NCI-H128 (cell line): ENCODE measurements around the gene TEC.
"Not testable (repeated sequence)": the region's sequence is repeated elsewhere in the genome, so short reads cannot be mapped to it uniquely, and the experiment has no call there.

ENCODE experiments used
- DNase-seq: peaks from one replicate; lab custom pipeline; 2025; ENCODE audit not compliant: unreplicated experiment; lab: John Stamatoyannopoulos, UW

The TEC gene

DNA sequence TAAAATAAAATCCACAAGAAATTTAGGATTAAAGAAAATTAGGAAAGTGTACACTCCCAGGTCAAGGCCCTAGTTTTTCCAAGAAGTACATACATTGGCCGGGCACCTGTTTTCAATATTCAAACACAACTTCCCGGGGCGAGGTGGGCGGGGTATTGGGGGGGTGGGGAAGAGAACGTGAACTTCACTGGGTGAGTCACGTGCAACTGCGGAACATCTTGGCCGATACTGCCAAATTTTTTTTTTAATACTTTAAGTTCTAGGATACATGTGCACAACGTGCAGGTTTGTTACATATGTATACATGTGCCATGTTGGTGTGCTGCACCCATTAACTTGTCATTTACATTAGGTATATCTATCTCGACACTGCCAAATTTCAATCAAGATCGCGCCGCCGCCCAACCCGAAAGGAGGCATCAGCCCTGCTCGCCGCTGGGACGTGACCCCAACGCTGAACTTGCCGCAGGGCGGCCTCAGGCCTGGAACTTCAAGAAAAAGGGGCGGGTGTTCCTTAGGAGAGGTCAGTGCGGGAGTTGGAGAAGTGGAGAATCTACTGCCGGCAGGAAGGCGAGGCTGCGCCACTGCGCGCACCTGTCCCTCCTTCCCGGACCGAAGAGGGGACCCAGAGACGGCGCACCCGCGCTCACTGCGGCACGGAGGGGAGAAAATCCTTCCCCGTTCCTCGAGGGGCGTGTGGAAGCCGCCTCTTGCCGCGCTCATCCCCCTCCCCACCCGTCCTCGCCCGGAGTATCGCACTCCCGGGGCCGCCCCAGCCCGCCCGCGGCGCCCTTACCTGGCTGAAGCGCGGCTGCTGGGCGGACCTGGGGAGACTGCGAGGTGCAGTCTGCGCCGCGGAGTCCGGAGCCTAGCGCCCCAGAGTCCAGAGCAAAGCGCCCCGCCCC, at the start of gene TEC:
Gene TEC (minus strand): TSS at position 883 of the 905 bp plus-strand sequence. CDS start 41,224 bp downstream, outside the sequence.
- no peak for DNase-seq

DNA sequence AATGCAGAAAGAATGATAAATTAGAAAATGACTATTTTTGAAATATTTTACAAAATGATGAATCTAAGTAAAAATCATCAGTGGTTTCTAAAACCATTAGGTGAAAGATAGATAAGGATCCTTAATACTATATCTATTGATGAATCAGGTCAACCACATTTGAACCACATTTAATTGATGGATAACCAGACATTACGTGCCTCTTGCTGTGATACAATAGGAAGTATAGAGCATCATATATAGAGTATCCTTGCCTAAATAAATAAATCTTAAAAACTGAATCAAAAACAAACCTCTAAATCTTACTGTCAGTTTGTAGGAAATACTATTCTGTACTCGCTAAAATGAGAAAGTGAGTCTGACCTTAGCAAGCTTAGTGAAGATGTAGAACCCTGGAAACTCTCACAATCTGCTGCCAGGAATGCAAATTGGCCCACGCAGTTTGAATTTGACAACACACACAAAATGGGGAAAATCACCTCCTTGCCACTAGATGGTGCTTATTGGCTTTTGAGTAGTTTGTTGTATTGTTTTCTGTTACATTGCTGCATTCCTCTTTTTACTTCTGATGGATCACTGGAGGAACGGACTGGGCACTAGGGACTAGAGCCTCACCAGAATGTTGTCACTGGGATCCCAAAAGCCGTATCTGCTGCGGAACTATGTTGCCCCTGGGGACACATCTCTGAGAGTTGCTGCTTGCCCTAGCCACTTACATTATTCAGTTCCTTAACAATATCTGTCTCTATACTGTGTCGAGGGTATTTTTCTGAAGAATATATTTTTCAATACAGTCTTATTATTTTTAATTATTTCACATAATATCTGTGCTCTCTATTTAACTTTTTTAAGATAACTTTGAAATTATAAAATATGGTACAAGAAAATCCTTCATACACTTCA, 46.3 kb upstream of the TEC start:
- DNase-seq, result no peak

DNA sequence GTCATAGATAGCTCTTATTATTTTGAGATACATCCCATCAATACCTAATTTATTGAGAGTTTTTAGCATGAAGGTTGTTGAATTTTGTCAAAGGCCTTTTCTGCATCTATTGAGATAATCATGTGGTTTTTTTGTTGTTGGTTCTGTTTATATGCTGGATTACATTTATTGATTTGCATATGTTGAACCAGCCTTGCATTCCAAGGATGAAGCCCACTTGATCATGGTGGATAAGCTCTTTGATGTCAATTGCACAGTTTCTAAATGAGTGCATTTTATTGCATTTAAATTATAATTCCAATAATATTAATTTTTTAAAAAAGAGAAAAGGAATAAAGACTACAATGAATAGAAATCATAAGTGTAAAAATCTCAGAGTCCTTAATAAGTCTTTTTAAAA, 45.1 kb upstream of the TEC start:
- DNase-seq, result not testable (repeated sequence)

DNA sequence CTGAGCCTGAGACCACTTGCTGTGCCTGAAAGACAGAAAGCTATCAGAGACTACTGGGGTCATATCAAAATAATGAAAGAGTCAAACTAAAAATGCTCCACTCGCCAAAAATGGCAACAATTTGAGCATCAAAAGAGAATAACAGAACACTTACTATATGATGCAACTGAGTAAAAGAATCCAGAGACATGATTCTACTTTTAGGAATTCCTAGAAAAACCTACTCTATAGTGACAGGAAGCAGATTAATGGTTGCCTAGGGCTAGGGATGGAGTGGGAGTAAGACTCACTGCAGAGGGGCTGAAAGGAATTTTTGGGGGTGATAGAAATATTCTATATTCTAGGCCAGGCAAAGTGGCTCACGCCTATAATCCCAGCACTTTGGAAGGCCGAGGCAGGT, 42.3 kb upstream of the TEC start:
- no peak for DNase-seq

DNA sequence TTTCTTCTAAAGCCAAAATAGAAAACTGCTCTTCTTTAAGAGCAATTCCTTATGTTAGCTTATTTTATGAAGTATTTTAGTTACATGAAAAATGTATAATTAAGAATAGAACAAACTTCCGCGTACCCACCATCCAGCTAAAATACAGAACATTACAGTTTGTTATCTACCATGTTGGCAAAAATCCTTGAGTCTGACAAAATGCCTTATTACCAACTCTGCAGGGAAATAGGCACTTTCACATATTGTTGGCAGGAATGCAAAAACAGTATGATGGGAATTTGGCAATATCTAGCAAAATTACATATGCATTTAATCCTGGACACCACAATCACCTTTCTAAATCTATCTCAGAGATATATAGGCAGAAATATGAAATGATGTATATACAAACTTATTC, 39.3 kb upstream of the TEC start:
- no peak for DNase-seq

DNA sequence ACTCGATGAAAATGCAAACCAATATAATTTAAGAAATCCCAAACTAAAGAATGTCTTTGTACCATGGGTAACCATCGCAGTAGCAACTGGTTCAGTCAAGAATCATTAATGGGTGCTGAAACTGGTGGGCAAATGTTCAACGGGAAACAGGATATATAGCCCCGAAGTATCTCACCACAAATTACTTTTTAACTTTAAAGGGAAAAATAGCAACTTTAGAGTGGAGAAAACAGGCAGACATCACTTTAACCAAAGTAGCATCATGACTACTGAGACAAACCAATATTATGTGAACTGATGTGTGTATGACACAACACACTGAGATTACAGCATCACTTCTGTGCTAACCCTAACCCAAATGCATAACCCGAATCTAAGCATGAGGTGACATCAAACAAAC, 37.9 kb upstream of the TEC start:
- DNase-seq, result no peak

DNA sequence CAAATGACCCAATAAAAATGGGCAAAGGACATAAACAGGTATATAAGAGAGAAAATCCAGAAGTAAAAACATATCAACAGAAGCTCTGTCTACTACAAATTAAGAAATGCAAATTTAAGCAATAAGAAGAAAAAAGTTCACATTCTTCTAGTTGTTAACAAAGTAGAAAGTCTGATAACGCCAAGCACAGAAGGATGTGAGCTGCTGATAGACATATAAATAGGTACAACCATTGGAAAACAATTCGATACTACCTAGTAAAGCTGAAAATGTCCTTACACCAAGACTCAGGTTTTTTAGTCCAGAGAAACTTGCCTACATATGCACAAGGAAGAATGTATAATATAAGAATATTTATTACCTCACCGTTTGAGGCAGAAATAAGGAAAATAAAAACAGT, 35.9 kb upstream of the TEC start:
- no peak for DNase-seq

DNA sequence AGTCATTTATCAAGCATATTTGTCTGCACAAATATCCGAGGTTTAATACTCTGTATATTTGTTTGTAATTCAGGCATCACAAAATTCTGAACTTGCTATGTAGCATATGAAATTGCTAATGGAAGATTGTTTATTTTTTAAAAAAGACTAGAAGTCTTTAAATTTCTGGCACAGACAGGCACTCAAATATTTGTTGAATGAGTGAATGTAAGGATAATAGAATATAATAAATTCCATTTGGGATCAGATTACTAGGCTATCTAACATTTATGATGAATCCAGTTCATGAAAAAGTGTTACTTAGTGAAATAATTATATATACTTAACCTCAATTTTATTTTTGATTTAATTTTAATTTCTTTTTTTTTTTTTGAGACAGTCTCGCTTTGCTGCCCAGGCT, 30.4 kb upstream of the TEC start:
- no peak for DNase-seq

DNA sequence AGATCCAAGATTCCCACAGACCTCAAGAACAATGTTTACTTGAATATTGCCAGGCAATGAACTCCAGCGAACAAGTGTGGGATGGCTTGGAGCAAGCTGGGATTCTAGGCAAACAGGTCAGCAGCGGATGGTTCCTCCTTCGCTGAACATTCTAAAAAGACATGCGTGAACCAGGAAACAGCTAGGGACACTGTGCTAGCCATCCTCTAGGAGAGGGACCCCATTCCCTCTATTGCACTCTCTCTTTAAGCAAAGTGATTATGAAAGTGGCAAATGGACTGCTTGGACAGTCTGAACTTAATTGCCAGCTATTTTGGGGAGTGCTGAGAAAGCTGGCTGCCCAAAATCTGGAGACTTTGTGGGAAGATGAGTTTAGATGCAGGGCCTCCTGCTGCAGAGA, 29.9 kb upstream of the TEC start:
- DNase-seq, result no peak

DNA sequence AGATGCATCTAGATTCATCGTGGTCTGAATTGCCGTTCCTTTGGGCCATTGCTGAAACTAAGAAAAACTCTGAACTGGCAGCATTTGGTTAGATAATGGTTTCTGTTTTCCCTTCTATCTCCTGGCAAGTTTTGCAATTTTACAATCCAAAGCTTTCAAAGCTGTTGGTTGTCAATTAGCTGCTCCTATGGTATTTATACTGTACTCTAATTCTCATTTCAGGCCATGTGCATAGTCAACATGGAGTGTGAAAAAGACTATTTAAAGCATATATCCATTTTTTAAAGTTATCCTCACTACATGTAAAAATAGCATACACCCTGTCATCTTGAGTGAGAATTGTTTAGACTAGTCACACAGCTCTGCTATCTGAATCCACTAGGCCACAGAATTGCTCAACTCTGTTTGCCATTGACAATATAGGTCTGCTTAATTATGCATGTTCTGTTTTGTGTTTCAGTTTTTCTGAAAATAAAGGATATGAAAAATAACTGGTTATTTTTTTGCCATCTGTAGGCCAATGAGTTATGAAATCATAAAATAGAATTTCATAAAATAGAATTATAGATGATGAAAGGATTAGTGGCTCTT, 27.7 kb upstream of the TEC start:
- DNase-seq, result no peak

DNA sequence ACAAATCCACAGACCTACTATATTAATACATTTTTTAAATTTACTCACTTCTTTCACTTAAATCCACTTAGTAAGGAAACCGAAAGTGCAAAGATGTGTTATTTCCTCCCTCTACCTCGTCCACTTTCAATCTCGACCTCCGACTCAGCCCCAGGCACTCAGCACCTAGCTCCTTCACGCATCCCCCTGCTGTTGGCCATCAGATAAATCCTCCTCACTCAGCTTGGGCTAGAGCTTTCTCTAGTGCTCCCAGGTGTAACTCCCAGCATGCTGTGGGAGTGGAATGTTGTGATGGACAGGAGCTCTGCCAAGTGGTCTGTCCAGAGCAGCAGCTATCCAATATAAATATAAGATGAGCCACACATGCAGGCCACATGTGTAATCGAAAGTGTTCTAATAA, 26.7 kb upstream of the TEC start:
- no peak for DNase-seq

DNA sequence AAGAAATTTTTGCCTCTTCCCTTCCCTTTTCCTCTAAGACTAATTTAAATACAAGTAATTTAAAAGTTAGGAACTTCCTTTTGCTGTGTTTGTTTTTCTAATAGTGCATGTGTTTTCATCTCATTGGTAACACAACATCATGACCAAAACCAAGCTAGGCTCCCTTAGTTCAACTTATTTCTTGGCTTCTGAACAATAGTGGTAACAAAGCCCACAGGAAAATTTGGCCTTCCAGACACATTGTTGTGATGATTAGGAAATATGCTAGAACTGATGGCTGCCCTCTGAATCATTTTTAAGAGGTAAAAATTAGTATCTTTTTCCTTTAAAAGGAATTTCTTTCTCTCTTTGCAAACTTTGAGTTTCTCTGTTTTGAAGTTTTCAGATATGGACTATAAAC, 25.5 kb upstream of the TEC start:
- DNase-seq, result no peak

DNA sequence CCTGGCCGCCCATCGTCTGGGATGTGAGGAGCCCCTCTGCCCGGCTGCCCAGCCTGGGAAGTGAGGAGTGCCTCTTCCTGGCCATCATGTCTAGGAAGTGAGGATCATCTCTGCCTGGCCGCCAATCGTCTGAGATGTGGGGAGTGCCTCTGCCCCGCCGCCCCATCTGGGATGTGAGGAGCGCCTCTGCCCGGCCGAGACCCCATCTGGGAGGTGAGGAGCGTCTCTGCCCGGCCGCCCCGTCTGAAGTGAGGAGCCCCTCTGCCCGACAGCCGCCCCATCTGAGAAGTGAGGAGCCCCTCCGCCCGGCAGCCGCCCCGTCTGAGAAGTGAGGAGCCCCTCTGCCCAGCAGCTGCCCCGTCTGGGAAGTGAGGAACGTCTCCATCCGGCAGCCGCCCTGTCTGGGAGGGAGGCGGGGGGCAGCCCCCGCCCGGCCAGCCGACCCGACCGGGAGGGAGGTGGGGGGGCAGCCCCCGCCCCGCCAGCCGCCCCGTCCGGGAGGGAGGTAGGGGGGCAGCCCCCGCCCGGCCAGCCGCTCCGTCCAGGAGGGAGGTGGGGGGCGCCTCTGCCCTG, 22.7 kb upstream of the TEC start:
- DNase-seq, result not testable (repeated sequence)

DNA sequence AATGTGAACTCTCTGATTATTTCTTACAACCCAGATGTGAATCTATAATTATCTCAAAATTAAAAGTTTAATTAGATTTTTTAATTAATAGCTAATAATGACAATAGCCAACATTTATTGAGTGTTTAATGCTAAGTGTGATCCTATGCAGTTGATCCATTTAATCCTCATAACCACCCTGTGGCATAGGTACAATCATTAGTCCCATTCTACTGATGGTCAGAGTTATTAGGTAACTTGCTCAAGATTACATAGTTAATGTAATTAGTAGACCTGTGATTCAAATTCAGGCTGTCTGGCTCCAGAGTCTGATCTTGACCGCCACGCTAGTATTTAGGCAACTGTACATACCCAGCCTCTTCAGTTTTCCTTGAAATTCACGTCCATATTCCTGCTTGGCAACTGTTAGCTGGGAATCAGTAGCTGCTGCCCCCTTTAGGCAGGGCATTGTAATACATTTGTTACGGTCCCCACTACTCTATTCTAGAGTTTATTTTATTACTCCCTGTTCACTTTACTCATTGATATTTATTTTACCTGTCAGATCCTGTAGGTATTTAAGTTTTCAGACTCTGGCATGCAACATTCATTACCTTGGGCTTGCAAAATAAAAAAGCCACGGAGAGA, 20.6 kb upstream of the TEC start:
- no peak for DNase-seq

DNA sequence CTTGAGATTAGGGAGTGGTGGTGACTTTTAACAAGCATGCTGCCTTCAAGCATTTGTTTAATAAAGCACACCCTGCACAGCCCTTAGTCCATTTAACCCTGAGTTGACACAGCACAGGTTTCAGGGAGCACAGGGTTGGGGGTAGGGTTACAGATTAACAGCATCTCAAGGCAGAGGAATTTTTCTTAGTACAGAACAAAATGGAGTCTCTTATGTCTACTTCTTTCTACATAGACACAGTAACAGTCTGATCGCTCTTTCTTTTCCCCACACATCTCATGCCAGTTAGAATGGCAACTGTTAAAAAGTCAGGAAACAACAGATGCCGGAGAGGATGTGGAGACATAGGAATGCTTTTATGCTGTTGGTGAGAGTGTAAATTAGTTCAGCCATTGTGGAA, 16.4 kb upstream of the TEC start:
- not testable (repeated sequence) for DNase-seq

DNA sequence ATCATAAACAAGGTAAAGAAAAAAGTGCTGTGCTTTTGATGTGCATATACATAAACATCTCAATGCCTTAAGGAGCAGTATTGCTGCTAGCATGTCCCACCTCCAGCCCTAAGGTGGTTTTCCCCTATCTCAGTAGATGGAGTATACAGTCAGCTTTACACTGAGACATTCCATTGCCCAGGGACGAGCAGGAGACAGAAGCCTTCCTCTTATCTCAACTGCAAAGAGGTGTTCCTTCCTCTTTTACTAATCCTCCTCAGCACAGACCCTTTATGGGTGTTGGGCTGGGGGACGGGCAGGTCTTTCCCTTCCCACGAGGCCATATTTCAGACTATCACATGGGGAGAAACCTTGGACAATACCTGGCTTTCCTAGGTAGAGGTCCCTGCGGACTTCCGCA, 16.0 kb upstream of the TEC start:
- not testable (repeated sequence) for DNase-seq

DNA sequence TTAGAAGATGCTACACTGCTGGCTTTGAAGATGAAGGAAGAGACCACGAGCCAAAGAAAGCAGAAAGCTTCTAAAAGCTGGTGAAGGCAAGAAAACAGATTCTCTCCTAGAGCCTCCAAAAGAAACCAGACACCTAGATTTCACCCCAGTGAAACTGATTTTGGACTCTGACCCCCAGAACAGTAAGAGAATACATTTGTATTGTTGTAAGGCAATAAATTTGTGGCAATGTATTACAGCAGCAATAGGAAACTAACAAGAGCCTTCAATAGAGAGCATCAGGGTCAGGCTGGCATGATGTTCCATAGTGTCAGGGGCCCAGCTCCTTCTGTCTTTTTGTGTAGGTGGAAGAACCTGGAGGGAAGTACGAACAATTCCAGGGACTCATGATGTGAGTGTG, 6.0 kb upstream of the TEC start:
- DNase-seq, result no peak

DNA sequence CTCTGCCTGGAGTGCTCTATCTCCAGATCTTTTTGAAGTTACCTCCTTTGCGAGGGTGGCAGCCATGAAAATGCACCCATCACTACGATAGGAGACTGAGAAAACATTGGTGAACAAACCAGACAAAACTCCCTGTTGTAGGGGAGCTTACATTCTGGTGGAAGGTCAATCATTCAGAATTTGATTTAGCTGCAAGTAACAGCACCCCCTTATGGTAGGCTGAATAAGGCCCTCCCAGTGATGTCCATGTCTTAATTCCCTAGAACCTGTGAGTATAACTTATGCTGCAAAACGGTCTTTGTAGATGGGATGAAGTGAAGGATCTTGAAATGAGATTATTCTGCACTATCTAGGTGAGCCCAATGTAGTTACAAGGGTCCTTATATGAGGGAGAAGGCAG, 5.6 kb upstream of the TEC start:
- DNase-seq, result no peak

DNA sequence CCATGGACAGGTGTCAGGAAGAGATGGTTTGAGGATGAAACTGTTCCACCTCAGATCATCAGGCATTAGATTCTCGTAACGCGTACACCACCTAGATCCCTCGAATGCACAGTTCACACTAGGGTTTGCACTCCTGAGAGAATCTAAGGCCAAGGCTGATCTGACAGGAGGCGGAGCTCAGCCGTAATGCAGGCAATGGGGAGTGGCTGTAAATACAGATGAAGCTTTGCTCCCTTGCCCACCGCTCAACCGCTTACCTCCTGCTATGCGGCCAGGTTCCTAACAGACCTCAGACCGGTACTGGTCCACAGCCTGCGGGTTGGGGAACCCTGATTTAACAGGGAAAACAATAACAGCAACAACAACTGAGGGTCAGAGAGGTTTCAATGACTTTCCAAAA, 2.0 kb upstream of the TEC start:
- DNase-seq, result no peak

DNA sequence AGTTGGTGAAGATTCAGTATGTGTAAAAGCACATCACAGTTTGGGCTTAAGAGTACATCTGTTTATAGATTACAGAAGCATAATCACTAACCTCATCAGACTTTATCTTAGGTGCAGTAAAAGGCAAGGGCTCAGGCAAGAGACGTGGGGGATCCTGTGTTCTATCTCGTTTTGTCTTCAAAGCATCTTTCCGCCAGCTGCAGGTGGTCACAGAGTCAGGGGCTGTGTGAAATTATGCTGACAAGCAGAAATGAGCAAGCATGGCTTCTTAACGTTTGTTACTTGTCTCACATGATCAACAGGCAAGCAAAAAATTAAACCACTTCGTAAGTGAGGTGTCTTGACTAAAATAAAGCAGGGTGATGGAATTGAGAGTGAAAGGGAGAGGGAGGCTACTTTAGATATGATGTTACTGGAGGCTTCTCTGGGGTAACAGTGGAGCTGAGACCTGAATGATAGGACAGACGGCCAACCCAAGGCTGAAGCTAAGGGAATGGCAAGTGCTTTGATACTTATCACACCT, 1.4 kb upstream of the TEC start:
- no peak for DNase-seq

DNA sequence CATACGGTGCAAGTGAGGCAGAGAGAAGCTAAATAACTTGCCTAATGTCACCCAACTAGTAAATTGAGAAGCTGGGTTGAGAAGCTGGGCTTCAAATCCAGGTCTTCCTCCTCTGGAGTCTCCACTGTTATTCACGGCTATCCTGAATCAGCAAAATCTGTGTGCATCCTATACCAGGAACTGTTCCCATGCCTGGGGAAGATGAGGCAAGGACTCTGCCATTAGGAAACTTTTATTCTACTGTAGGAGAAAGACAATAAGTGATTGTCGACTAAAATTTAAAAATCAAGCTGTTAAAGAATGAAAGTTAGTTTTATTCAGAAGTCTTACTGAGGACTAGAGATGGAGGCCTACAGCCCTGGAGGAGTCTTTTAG, 872 bp upstream of the TEC start:
- DNase-seq, result no peak
